ENCODE measurements around the gene TXNDC11. TPM values are rescaled to one million over a fixed set of nuclear protein-coding genes. Genes with fewer than 3 reads are reported as not detected.

Gene TXNDC11
- total RNA-seq, 4 donors from 2014 or later: 69.3 to 89.4 (median 76.9) TPM

GRCh38 chr16:11640987-11641817 is 101.5 kb downstream of the TXNDC11 start:
- H3K36me3 ChIP-seq: no peaks in the 10 kb centered on the region
- no peaks in the 10 kb centered on the region for H3K9me3 ChIP-seq
- no peak for DNase-seq
- TF ChIP-seq POLR2A (IDR thresholded peaks at IDR 0.05): no peak
- TF ChIP-seq CTCF (IDR thresholded peaks at IDR 0.05): peak; percentile 76 to 91 (median 89)
- H3K4me1 ChIP-seq: peaks cover 2 to 18% (median 4%) of the 10 kb centered on the region in 4 donors
- no peaks in the 10 kb centered on the region for H3K27me3 ChIP-seq
- H3K4me3 ChIP-seq: no peak overlapping the region
- peak overlapping the region; percentile 63 to 84 (median 72) for H3K27ac ChIP-seq

- Histone ChIP-seq H3K4me3 (no peak overlapping the region), H3K27ac (peak overlapping the region; percentile 63 to 84 (median 72)), H3K9me3 (no peaks in the 10 kb centered on the region), H3K4me1 (peaks cover 4 to 26% (median 6%) of the 10 kb centered on the region in 4 donors), H3K36me3 (no peaks in the 10 kb centered on the region), H3K27me3 (no peaks in the 10 kb centered on the region)
- peak in 1 of 3 donors; percentile 83 for DNase-seq
- TF ChIP-seq POLR2A (IDR thresholded peaks at IDR 0.05) (peak; percentile 7 to 49), CTCF (IDR thresholded peaks at IDR 0.05) (no peak)
These were observed 102.4 kb downstream of the TXNDC11 start for GRCh38 chr16:11639925-11640899.

- no peak for DNase-seq
- Histone ChIP-seq H3K36me3 (no peaks in the 10 kb centered on the region), H3K9me3 (no peaks in the 10 kb centered on the region), H3K4me3 (no peak overlapping the region), H3K27me3 (no peaks in the 10 kb centered on the region), H3K27ac (no peak overlapping the region), H3K4me1 (peaks cover 4 to 29% (median 6%) of the 10 kb centered on the region in 4 donors)
- TF ChIP-seq CTCF (IDR thresholded peaks at IDR 0.05) (no peak), POLR2A (IDR thresholded peaks at IDR 0.05) (no peak)
These were observed 103.6 kb downstream of the TXNDC11 start for GRCh38 chr16:11639008-11639562.

- Histone ChIP-seq H3K27ac (no peak overlapping the region), H3K36me3 (no peaks in the 10 kb centered on the region), H3K4me3 (no peak overlapping the region), H3K27me3 (no peaks in the 10 kb centered on the region), H3K4me1 (peaks cover 4 to 29% (median 6%) of the 10 kb centered on the region in 4 donors), H3K9me3 (no peaks in the 10 kb centered on the region)
- no peak for TF ChIP-seq POLR2A (IDR thresholded peaks at IDR 0.05)
- no peak for TF ChIP-seq CTCF (IDR thresholded peaks at IDR 0.05)
- no peak for DNase-seq
These were observed 104.5 kb downstream of the TXNDC11 start for GRCh38 chr16:11638140-11638539.

GRCh38 chr16:11637320-11637719 is 105.3 kb downstream of the TXNDC11 start:
- no peaks in the 10 kb centered on the region for H3K36me3 ChIP-seq
- H3K27me3 ChIP-seq: no peaks in the 10 kb centered on the region
- H3K4me1 ChIP-seq: peaks cover 4 to 31% (median 6%) of the 10 kb centered on the region in 4 donors
- H3K9me3 ChIP-seq: no peaks in the 10 kb centered on the region
- H3K4me3 ChIP-seq: no peak overlapping the region
- no peak overlapping the region for H3K27ac ChIP-seq
- no peak for DNase-seq
- no peak for TF ChIP-seq CTCF (IDR thresholded peaks at IDR 0.05)
